B cell (primary cell): ENCODE data around the gene PFN3. TPM values are rescaled to one million over a fixed set of nuclear protein-coding genes. Genes with fewer than 3 reads are reported as not detected.

Source experiments
- ATAC-seq: fragments of 200-7000 bp; cut with Tn5 transposase; one replicate; pipeline ENCODE4 v1.10.0; 2021; ENCODE audit warnings: low read depth, mild to moderate bottlenecking, moderate number of reproducible peaks, moderate library complexity
- CTCF ChIA-PET: fragments of 350-600 bp; sonication (Branson Sonifier 250); formaldehyde crosslinking; loops from one replicate; lab custom pipeline; 2021; ENCODE audit warnings: antibody characterized with exemption, inconsistent platforms; lab: Charles Lee
- POLR2A ChIA-PET: fragments of 350-600 bp; sonication (Branson Sonifier 250); formaldehyde crosslinking; loops from one replicate; lab custom pipeline; 2021; ENCODE audit warnings: antibody characterized with exemption; lab: Charles Lee
- DNase-seq: peaks from one replicate; pipeline ENCODE4 v3.0.0; 2013
- H2AFZ ChIP-seq: 2 replicates; pipeline ENCODE4 v1.6.1; 2012; ENCODE audit warnings: mild to moderate bottlenecking, low read depth, low read length; ENCODE audit not compliant: insufficient read depth, poor library complexity, severe bottlenecking
- H3K27ac ChIP-seq, 2 donors: 1 replicate in 1 of 2; 2 replicates in 1 of 2; pipeline ENCODE4 v1.5.1; 2012 to 2013; ENCODE audit warnings: low read length in 2 of 2, mild to moderate bottlenecking in 2 of 2, moderate library complexity in 1 of 2
- H3K27me3 ChIP-seq, 4 experiments: fragments of 200-600 bp in 1 of 4; sonication (generic) in 1 of 4; replicated peaks in 1 of 4; 1 replicate in 2 of 4; 2 replicates in 2 of 4; pipeline versions ENCODE4 v1.6.1 to v1.7.0; 2013 to 2016; ENCODE audit warnings: low read length in 3 of 4, mild to moderate bottlenecking in 2 of 4, mixed read lengths in 1 of 4, moderate library complexity in 1 of 4; ENCODE audit not compliant: insufficient read depth in 4 of 4, control insufficient read depth in 3 of 4; ENCODE audit errors: control extremely low read depth in 1 of 4
- H3K36me3 ChIP-seq, 2 experiments: replicated peaks in 1 of 2; 1 replicate in 1 of 2; 2 replicates in 1 of 2; pipeline versions ENCODE4 v1.6.1 to v1.7.1; 2013; ENCODE audit warnings: low read length in 1 of 2; ENCODE audit not compliant: insufficient read depth in 2 of 2, control insufficient read depth in 1 of 2; ENCODE audit errors: control extremely low read depth in 1 of 2, extremely low read depth in 1 of 2
- H3K4me1 ChIP-seq, 2 donors: fragments of 200-600 bp in 1 of 2; sonication (generic) in 1 of 2; 1 replicate in 1 of 2; 2 replicates in 1 of 2; pipeline versions ENCODE4 v1.5.1 to v1.6.1; 2013 to 2017; ENCODE audit warnings: low read length in 2 of 2; ENCODE audit not compliant: control insufficient read depth in 2 of 2, insufficient read depth in 2 of 2
- H3K4me2 ChIP-seq: replicated peaks from 2 replicates; pipeline ENCODE3; 2012; ENCODE audit warnings: mild to moderate bottlenecking, low read depth, low read length; ENCODE audit not compliant: poor library complexity, severe bottlenecking
- H3K4me3 ChIP-seq, 5 experiments: fragments of 200-600 bp in 1 of 5; sonication (generic) in 1 of 5; 1 replicate in 3 of 5; 2 replicates in 2 of 5; pipeline versions ENCODE4 v1.5.1 to v1.7.0; 2011 to 2016; ENCODE audit warnings: low read length in 4 of 5, mild to moderate bottlenecking in 4 of 5, low read depth in 2 of 5, control low read depth in 1 of 5, moderate library complexity in 1 of 5; ENCODE audit not compliant: insufficient read depth in 1 of 5; ENCODE audit errors: control extremely low read depth in 1 of 5, extremely low read depth in 1 of 5
- H3K79me2 ChIP-seq: fragments of 200-600 bp; sonication (generic); one replicate; pipeline ENCODE4 v1.6.0; 2016; ENCODE audit warnings: low read length; ENCODE audit not compliant: control insufficient read depth, insufficient read depth
- H3K9ac ChIP-seq: fragments of 200-600 bp; sonication (generic); 2 replicates; pipeline ENCODE4 v1.6.1; 2017; ENCODE audit warnings: mild to moderate bottlenecking, low read length, moderate library complexity
- H3K9me3 ChIP-seq, 3 donors: one replicate each; pipeline versions ENCODE4 v1.6.1 to v1.7.1; 2013; ENCODE audit warnings: low read length in 2 of 3; ENCODE audit not compliant: control insufficient read depth in 2 of 3, insufficient read depth in 1 of 3; ENCODE audit errors: control extremely low read depth in 1 of 3
- H4K20me1 ChIP-seq: 2 replicates; pipeline ENCODE4 v1.6.0; 2012; ENCODE audit warnings: mild to moderate bottlenecking, low read length; ENCODE audit not compliant: insufficient read depth, control insufficient read depth, poor library complexity, severe bottlenecking
- H3K27ac Mint-ChIP-seq: one replicate; pipeline ENCODE4 v1.8.0; 2021; ENCODE audit warnings: mixed read lengths
- H3K27me3 Mint-ChIP-seq: one replicate; pipeline ENCODE4 v1.8.0; 2021; ENCODE audit warnings: mixed read lengths
- H3K4me1 Mint-ChIP-seq: one replicate; pipeline ENCODE4 v1.8.0; 2021; ENCODE audit warnings: mixed read lengths
- H3K4me3 Mint-ChIP-seq: one replicate; pipeline ENCODE4 v1.8.0; 2021; ENCODE audit warnings: mixed read lengths
- H3K9me3 Mint-ChIP-seq: one replicate; pipeline ENCODE4 v1.8.0; 2022; ENCODE audit warnings: mixed read lengths; ENCODE audit not compliant: insufficient read depth
- EZH2 ChIP-seq: IDR thresholded peaks from 2 replicates; pipeline ENCODE4 v1.6.1; 2012; ENCODE audit warnings: borderline replicate concordance, low read depth, mild to moderate bottlenecking, moderate library complexity, low read length; ENCODE audit not compliant: insufficient read depth, poor library complexity, severe bottlenecking
- WGBS: methylation state at CpG from one replicate; pipeline ENCODE4 v1.1.5; 2013; ENCODE audit warnings: missing lambda C conversion rate; ENCODE audit not compliant: insufficient coverage; 5-methylcytosine and 5-hydroxymethylcytosine counted together
- intact Hi-C: fragments of 100-400 bp; cut with micrococcal nuclease; formaldehyde crosslinking; loops from one replicate; pipeline ENCODE4 v1.10.0; 2022
- polyA plus RNA-seq: library from polyadenylated mRNA; depleted of rRNA; stranded (reverse); fragments of >200 nt; gene quantifications from 2 replicates; pipeline ENCODE4 v1.2.3, GENCODE V29; 2012
- total RNA-seq, 2 donors: library from RNA; stranded (reverse); fragments of 120-200 nt in 1 of 2; gene quantifications; 1 replicate in 1 of 2; 2 replicates in 1 of 2; pipeline versions ENCODE4 v1.2.3 to v1.2.4, GENCODE V29; 2013 to 2022
- TF ChIP-seq, protein P1 (sequence below): fragments of 200-600 bp; IDR thresholded peaks from one replicate; pipeline ENCODE4 v1.8.0; 2022; ENCODE audit warnings: antibody characterized with exemption, mild to moderate bottlenecking

The PFN3 gene
- total and polyA plus RNA-seq, 2 donors (not counting 1 experiment from before 2014, with no cell fraction given), result not detected

DNA sequence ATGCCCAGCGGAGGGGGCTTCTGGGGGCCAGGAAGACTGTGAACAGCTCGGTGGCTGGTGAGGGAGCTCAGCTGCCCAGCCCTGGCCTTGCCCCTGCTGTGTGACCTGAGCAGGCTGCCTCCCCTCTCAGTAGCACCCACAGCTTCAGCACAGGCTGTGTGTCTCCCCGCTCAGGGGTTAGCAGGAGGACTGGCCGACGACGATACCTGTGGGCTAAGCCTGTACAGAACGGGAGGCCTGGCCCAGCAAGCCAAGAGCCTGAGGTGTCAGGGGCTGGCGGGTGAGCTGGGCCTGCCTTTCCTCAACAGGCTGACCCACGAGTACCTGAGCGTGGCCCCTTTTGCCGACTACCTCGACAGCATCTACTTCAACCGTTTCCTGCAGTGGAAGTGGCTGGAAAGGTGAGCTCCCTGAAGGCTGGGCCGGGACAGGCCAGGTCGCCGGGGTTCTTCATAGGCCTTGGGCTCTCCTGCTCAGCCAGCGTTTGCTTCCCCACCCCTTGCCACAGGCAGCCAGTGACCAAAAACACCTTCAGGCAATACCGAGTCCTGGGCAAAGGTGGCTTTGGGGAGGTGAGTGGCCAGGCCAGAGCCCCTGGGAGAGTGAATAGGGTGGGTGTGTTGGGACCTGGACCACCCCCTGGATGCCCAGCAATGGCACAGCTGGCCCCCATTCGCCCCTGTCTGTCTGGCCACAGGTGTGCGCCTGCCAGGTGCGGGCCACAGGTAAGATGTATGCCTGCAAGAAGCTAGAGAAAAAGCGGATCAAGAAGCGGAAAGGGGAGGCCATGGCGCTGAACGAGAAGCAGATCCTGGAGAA lies 32.6 kb upstream of the PFN3 start:
- DNase-seq (no peak), ATAC-seq (no peak)
- Mint-ChIP-seq H3K9me3 (no peaks in the 10 kb centered on the region), H3K27ac (peak overlapping the region; percentile 97), H3K27me3 (no peaks in the 10 kb centered on the region), H3K4me3 (peak overlapping the region; percentile 34), H3K4me1 (peaks cover 55% of the 10 kb centered on the region)
- intact Hi-C loops, result loop anchor here (1.0 kb wide), 1 partner anchor 13 kb away; the partner anchor contains the start of gene PRR7
- Histone ChIP-seq H3K4me2 (peak overlapping the region; percentile 90), H3K9ac (no peak overlapping the region), H3K9me3 (no peaks in the 10 kb centered on the region), H2AFZ (no peak overlapping the region), H3K79me2 (peaks cover 74% of the 10 kb centered on the region), H3K27ac (peak overlapping the region; percentile 92 to 96), H3K27me3 (no peaks in the 10 kb centered on the region), H4K20me1 (peaks cover 90% of the 10 kb centered on the region), H3K36me3 (peaks cover 4 to 89% of the 10 kb centered on the region in 2 experiments), H3K4me3 (peak overlapping the region in 1 of 5 experiments; percentile 23), H3K4me1 (peaks cover 54 to 73% of the 10 kb centered on the region in 2 donors)
- ChIA-PET CTCF (interaction anchor here (1.5 to 12.4 kb wide), 5 partner anchors 10 to 43 kb away, joined by 3 to 152 read pairs (median 82); partner anchors contain the start of gene PRR7), POLR2A (interaction anchor here (0.7 to 6.8 kb wide), 4 partner anchors 12 to 83 kb away, joined by 3 to 103 read pairs (median 4); partner anchors contain the start of gene PRR7)
- TF ChIP-seq, protein P1, sequence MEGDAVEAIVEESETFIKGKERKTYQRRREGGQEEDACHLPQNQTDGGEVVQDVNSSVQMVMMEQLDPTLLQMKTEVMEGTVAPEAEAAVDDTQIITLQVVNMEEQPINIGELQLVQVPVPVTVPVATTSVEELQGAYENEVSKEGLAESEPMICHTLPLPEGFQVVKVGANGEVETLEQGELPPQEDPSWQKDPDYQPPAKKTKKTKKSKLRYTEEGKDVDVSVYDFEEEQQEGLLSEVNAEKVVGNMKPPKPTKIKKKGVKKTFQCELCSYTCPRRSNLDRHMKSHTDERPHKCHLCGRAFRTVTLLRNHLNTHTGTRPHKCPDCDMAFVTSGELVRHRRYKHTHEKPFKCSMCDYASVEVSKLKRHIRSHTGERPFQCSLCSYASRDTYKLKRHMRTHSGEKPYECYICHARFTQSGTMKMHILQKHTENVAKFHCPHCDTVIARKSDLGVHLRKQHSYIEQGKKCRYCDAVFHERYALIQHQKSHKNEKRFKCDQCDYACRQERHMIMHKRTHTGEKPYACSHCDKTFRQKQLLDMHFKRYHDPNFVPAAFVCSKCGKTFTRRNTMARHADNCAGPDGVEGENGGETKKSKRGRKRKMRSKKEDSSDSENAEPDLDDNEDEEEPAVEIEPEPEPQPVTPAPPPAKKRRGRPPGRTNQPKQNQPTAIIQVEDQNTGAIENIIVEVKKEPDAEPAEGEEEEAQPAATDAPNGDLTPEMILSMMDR, result no peak
- TF ChIP-seq EZH2, result no peak
- 97% methylated on average over 20 of the region's 25 CpGs for WGBS
